Neural progenitor cell (in vitro differentiated cells): Measurements from ENCODE around the gene MAML3. TPM values are rescaled to one million over a fixed set of nuclear protein-coding genes. Genes with fewer than 3 reads are reported as not detected.

Experiments used
- DNase-seq: peaks from one replicate; pipeline ENCODE4 v3.0.0-alpha.2; 2016; ENCODE audit warnings: low spot score
- H2AFZ ChIP-seq: fragments of 200-600 bp; sonication (generic); replicated peaks from 2 replicates; pipeline ENCODE4 v1.6.1; 2016; ENCODE audit warnings: antibody characterized with exemption
- H3F3A ChIP-seq: fragments of 200-600 bp; sonication (generic); 2 replicates; pipeline ENCODE4 v1.6.1; 2016; ENCODE audit warnings: antibody characterized with exemption, low read depth
- H3K27ac ChIP-seq: fragments of 200-600 bp; sonication (generic); 2 replicates; pipeline ENCODE4 v1.5.1; 2016; ENCODE audit warnings: mild to moderate bottlenecking
- H3K27me3 ChIP-seq: fragments of 200-600 bp; sonication (generic); 2 replicates; pipeline ENCODE4 v1.6.1; 2016; ENCODE audit warnings: mild to moderate bottlenecking, moderate library complexity
- H3K36me3 ChIP-seq: fragments of 200-600 bp; sonication (generic); 2 replicates; pipeline ENCODE4 v1.5.1; 2016
- H3K4me1 ChIP-seq: fragments of 200-600 bp; sonication (generic); 2 replicates; pipeline ENCODE4 v1.6.1; 2016; ENCODE audit warnings: mixed run types
- H3K4me2 ChIP-seq: fragments of 200-600 bp; sonication (generic); 2 replicates; pipeline ENCODE4 v1.6.1; 2016
- H3K4me3 ChIP-seq: fragments of 200-600 bp; sonication (generic); 2 replicates; pipeline ENCODE4 v1.5.1; 2016
- H3K79me2 ChIP-seq: fragments of 200-600 bp; sonication (generic); 2 replicates; pipeline ENCODE4 v1.6.1; 2016; ENCODE audit warnings: low read depth
- H3K9ac ChIP-seq: fragments of 200-600 bp; sonication (generic); 2 replicates; pipeline ENCODE4 v1.6.1; 2016
- H3K9me3 ChIP-seq: fragments of 200-600 bp; sonication (generic); 2 replicates; pipeline ENCODE4 v1.5.1; 2016; ENCODE audit warnings: low read depth
- H4K20me1 ChIP-seq: fragments of 200-600 bp; sonication (generic); 2 replicates; pipeline ENCODE4 v1.6.1; 2016; ENCODE audit warnings: low read depth
- H3K27ac Mint-ChIP-seq: 3 replicates; pipeline ENCODE4 v1.8.0; 2021; ENCODE audit warnings: mixed read lengths
- H3K27me3 Mint-ChIP-seq: 2 replicates; pipeline ENCODE4 v1.8.0; 2022; ENCODE audit warnings: low read depth, mild to moderate bottlenecking, inconsistent platforms, moderate library complexity, mixed read lengths; ENCODE audit not compliant: insufficient read depth
- H3K36me3 Mint-ChIP-seq: 3 replicates; pipeline ENCODE4 v1.8.0; 2021; ENCODE audit warnings: mixed read lengths
- H3K4me1 Mint-ChIP-seq: 3 replicates; pipeline ENCODE4 v1.8.0; 2021; ENCODE audit warnings: mixed read lengths
- H3K4me3 Mint-ChIP-seq: 3 replicates; pipeline ENCODE4 v1.8.0; 2021; ENCODE audit warnings: mild to moderate bottlenecking, moderate library complexity, mixed read lengths
- H3K9me3 Mint-ChIP-seq: 3 replicates; pipeline ENCODE4 v1.8.0; 2020; ENCODE audit warnings: mixed read lengths
- EZH2 ChIP-seq: fragments of 200-600 bp; sonication (generic); IDR thresholded peaks from 2 replicates; pipeline ENCODE4 v1.6.1; 2017; ENCODE audit warnings: antibody characterized with exemption, mild to moderate bottlenecking, moderate library complexity
- EZH2phosphoT487 ChIP-seq: fragments of 200-600 bp; sonication (generic); IDR thresholded peaks from 2 replicates; pipeline ENCODE4 v1.6.1; 2017; ENCODE audit warnings: antibody characterized with exemption
- total RNA-seq: library from RNA; depleted of rRNA; stranded (reverse); fragments of >200 nt; gene quantifications from 2 replicates; pipeline ENCODE4 v1.2.3, GENCODE V29; 2015; ENCODE audit warnings: low replicate concordance
- TF ChIP-seq, protein P1 (sequence below): fragments of 200-600 bp; sonication (generic); IDR thresholded peaks from 2 replicates; pipeline ENCODE4 v1.5.1; 2017; ENCODE audit warnings: antibody characterized with exemption, mild to moderate bottlenecking

MAML3 gene
- total RNA-seq, 1 donor from 2014 or later: 14.4 TPM

DNA sequence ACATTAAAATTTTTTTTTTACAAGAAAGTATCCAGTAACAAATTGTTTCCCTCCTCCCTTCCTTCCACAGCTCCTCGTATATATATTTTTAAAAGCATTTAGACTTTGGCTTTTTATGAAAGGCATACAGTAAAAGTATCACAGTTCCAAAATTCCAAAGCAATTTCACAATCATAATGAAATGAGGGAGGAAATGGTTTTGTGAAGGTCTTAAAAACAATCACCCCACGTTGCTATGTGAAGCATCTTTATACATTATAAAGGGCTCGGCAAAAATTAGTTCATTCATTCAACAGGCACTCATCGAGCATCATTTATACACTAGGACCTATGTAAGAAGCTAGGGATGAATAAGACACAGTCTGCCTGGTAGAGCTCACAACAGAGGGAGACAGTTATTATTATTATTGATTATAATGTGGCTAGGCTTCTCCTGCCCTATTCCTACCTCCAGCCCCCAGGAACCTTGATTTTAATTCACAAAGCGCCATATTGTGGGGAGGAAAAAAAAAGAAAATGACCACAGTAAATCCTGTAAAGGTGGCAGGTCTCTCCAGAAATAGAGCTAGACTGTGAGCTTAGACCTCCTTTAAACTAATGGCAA lies 239.9 kb downstream of the MAML3 start:
- peaks cover 19% of the 10 kb centered on the region for H3K4me1 Mint-ChIP-seq
- no peak overlapping the region for H3K4me3 Mint-ChIP-seq
- H3K27me3 Mint-ChIP-seq: peaks cover 3% of the 10 kb centered on the region
- no peak for TF ChIP-seq EZH2
- TF ChIP-seq EZH2phosphoT487: no peak
- TF ChIP-seq, protein P1, sequence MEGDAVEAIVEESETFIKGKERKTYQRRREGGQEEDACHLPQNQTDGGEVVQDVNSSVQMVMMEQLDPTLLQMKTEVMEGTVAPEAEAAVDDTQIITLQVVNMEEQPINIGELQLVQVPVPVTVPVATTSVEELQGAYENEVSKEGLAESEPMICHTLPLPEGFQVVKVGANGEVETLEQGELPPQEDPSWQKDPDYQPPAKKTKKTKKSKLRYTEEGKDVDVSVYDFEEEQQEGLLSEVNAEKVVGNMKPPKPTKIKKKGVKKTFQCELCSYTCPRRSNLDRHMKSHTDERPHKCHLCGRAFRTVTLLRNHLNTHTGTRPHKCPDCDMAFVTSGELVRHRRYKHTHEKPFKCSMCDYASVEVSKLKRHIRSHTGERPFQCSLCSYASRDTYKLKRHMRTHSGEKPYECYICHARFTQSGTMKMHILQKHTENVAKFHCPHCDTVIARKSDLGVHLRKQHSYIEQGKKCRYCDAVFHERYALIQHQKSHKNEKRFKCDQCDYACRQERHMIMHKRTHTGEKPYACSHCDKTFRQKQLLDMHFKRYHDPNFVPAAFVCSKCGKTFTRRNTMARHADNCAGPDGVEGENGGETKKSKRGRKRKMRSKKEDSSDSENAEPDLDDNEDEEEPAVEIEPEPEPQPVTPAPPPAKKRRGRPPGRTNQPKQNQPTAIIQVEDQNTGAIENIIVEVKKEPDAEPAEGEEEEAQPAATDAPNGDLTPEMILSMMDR: no peak
- H3K4me1 ChIP-seq: peaks cover 6% of the 10 kb centered on the region
- H3K9me3 Mint-ChIP-seq: no peaks in the 10 kb centered on the region
- no peaks in the 10 kb centered on the region for H3K36me3 ChIP-seq
- H3K27ac Mint-ChIP-seq: no peak overlapping the region
- H3K36me3 Mint-ChIP-seq: peaks cover 2% of the 10 kb centered on the region
- no peak overlapping the region for H3K27ac ChIP-seq
- no peaks in the 10 kb centered on the region for H3K9me3 ChIP-seq
- H3K79me2 ChIP-seq: no peaks in the 10 kb centered on the region
- no peak overlapping the region for H2AFZ ChIP-seq
- H3F3A ChIP-seq: no peaks in the 10 kb centered on the region
- peaks cover 4% of the 10 kb centered on the region for H4K20me1 ChIP-seq
- no peak overlapping the region for H3K4me3 ChIP-seq
- no peak overlapping the region for H3K4me2 ChIP-seq
- H3K9ac ChIP-seq: no peak overlapping the region
- DNase-seq: no peak
- no peaks in the 10 kb centered on the region for H3K27me3 ChIP-seq

DNA sequence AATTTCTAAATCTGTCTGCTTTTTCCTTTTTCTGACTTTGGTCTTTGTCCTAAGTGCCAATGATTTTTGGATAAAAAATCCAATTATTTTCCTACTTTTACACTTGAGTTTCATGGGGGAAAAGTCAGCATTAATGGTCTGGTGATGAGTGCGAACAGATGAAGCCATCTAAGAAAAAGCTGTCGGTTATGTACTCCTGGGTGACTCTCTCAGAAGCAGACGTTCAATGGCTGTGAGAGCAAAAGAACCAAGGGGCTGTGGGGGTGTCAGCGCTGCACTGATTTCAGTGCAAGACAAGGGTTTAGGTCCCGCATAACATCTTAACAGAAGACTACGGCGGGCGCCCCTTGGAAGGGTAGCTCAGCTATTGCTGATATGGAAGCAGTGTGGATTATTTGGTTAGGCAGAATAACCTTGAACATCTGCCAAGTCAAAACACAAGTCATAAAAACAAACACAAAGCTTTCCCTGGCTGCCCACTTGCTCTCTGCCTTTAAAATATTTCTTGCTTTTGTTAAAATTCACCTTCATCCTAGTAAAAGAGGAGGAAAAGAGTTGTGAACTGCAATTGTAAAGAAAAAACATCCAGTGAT lies 240.5 kb downstream of the MAML3 start:
- H2AFZ ChIP-seq: no peak overlapping the region
- H3K4me3 Mint-ChIP-seq: no peak overlapping the region
- no peak overlapping the region for H3K9ac ChIP-seq
- H3K27me3 Mint-ChIP-seq: peaks cover 3% of the 10 kb centered on the region
- no peak overlapping the region for H3K4me2 ChIP-seq
- H3K4me3 ChIP-seq: no peak overlapping the region
- DNase-seq: no peak
- no peaks in the 10 kb centered on the region for H3K36me3 ChIP-seq
- peaks cover 6% of the 10 kb centered on the region for H3K4me1 ChIP-seq
- peaks cover 2% of the 10 kb centered on the region for H3K36me3 Mint-ChIP-seq
- H3K27me3 ChIP-seq: no peaks in the 10 kb centered on the region
- no peak overlapping the region for H3K27ac ChIP-seq
- no peaks in the 10 kb centered on the region for H3F3A ChIP-seq
- TF ChIP-seq EZH2phosphoT487 (no peak), EZH2 (no peak)
- TF ChIP-seq, protein P1: no peak
- peaks cover 4% of the 10 kb centered on the region for H4K20me1 ChIP-seq
- no peaks in the 10 kb centered on the region for H3K79me2 ChIP-seq
- no peak overlapping the region for H3K27ac Mint-ChIP-seq
- H3K4me1 Mint-ChIP-seq: peaks cover 14% of the 10 kb centered on the region
- no peaks in the 10 kb centered on the region for H3K9me3 ChIP-seq
- no peaks in the 10 kb centered on the region for H3K9me3 Mint-ChIP-seq

DNA sequence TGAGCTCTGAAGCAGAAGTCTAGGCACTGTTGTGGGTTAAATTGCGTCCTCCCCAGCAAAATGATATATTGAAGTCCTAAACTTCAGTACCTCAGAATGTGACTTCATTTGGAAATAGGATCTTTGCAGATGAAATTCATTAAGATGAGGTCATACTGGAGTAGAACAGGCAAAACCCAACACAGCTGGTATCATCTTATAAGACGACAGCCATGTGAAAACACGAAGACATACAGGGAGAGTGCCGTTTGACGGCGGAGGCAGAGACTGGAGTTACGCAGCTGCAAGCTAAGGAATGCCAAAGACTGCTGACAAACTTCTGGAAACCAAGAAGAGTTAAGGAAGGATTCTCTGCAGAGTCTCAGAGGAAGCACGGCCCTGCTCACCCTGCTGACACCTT lies 241.5 kb downstream of the MAML3 start:
- peaks cover 4% of the 10 kb centered on the region for H4K20me1 ChIP-seq
- H3K4me1 ChIP-seq: peaks cover 6% of the 10 kb centered on the region
- no peak overlapping the region for H2AFZ ChIP-seq
- peaks cover 13% of the 10 kb centered on the region for H3K4me1 Mint-ChIP-seq
- no peaks in the 10 kb centered on the region for H3K9me3 Mint-ChIP-seq
- no peak overlapping the region for H3K4me3 Mint-ChIP-seq
- H3K4me3 ChIP-seq: no peak overlapping the region
- no peaks in the 10 kb centered on the region for H3K36me3 ChIP-seq
- peaks cover 3% of the 10 kb centered on the region for H3K27me3 Mint-ChIP-seq
- H3K36me3 Mint-ChIP-seq: peaks cover 2% of the 10 kb centered on the region
- no peak overlapping the region for H3K9ac ChIP-seq
- no peaks in the 10 kb centered on the region for H3K9me3 ChIP-seq
- no peaks in the 10 kb centered on the region for H3K27me3 ChIP-seq
- no peak overlapping the region for H3K4me2 ChIP-seq
- TF ChIP-seq EZH2phosphoT487 (no peak), EZH2 (no peak)
- TF ChIP-seq, protein P1: no peak
- no peaks in the 10 kb centered on the region for H3K79me2 ChIP-seq
- H3K27ac Mint-ChIP-seq: no peak overlapping the region
- no peaks in the 10 kb centered on the region for H3F3A ChIP-seq
- DNase-seq: no peak
- H3K27ac ChIP-seq: no peak overlapping the region
